ENCODE results near the gene KRTAP10-5.

GRCh38 chr21:44579056-44579832, 1.2 kb downstream of the KRTAP10-5 start:
- TF ChIP-seq HDAC2 (IDR thresholded peaks at IDR 0.05) (no peak), CTCF (IDR thresholded peaks at IDR 0.05) (no peak)
